Endothelial cell of umbilical vein (primary cell): ENCODE results near the gene RAB36. TPM values are rescaled to one million over a fixed set of nuclear protein-coding genes. Genes with fewer than 3 reads are reported as not detected.

Source experiments
- BruUV-seq: library from RNA; stranded (reverse); fragments of 400-500 nt; replicated peaks from 2 replicates; lab custom pipeline; 2021; lab: Mats Ljungman, UMichigan
- CTCF ChIA-PET: fragments of 300-600, 350-600 bp; sonication (Branson Sonifier 250); formaldehyde crosslinking; loops from one replicate; lab custom pipeline; 2021; ENCODE audit warnings: antibody characterized with exemption, inconsistent platforms; lab: Charles Lee
- POLR2A ChIA-PET: fragments of 300-600, 350-600 bp; sonication (Branson Sonifier 250); formaldehyde crosslinking; loops from one replicate; lab custom pipeline; 2021; ENCODE audit warnings: antibody characterized with exemption, inconsistent platforms; lab: Charles Lee
- DNase-seq: peaks from one replicate; pipeline ENCODE4 v3.0.0-alpha.2; 2011; ENCODE audit warnings: low read depth, low spot score
- FAIRE-seq: peaks from 2 replicates; lab custom pipeline; 2011; peaks lifted over from hg19 to GRCh38; lab: Jason Lieb, UNC
- H2AFZ ChIP-seq: 2 replicates; pipeline ENCODE4 v1.6.0; 2012; ENCODE audit warnings: low read depth, low read length, control low read depth, inconsistent platforms
- H3K27ac ChIP-seq: 2 replicates; pipeline ENCODE4 v1.5.1; 2011; ENCODE audit warnings: low read depth, mild to moderate bottlenecking, control low read depth, low read length, moderate library complexity; ENCODE audit not compliant: insufficient read depth
- H3K27me3 ChIP-seq, 2 experiments: 2 replicates each; pipeline versions ENCODE4 v1.6.0 to v1.6.1; 2011; ENCODE audit warnings: low read length in 2 of 2, mixed read lengths in 1 of 2; ENCODE audit not compliant: control insufficient read depth in 2 of 2, insufficient read depth in 2 of 2
- H3K36me3 ChIP-seq, 2 experiments: 2 replicates in 1 of 2; 3 replicates in 1 of 2; pipeline ENCODE4 v1.5.1; 2011; ENCODE audit warnings: low read length in 2 of 2, mild to moderate bottlenecking in 1 of 2, moderate library complexity in 1 of 2; ENCODE audit not compliant: control insufficient read depth in 2 of 2, insufficient read depth in 2 of 2; ENCODE audit errors: extremely low read depth in 1 of 2
- H3K4me1 ChIP-seq: 3 replicates; pipeline ENCODE4 v1.5.1; 2011; ENCODE audit warnings: mild to moderate bottlenecking, low read length; ENCODE audit not compliant: control insufficient read depth, insufficient read depth; ENCODE audit errors: extremely low read depth
- H3K4me2 ChIP-seq: 2 replicates; pipeline ENCODE4 v1.6.1; 2011; ENCODE audit warnings: low read length, control low read depth, mixed read lengths; ENCODE audit not compliant: insufficient read depth
- H3K4me3 ChIP-seq, 3 experiments: fragments of 200-600 bp in 1 of 3; sonication (generic), shearing (Covaris generic) in 1 of 3; replicated peaks in 1 of 3; 2 replicates each; pipeline ENCODE4 v1.5.1; 2011 to 2016; ENCODE audit warnings: control low read depth in 3 of 3, low read length in 3 of 3, mild to moderate bottlenecking in 2 of 3, inconsistent platforms in 1 of 3, low read depth in 1 of 3, moderate library complexity in 1 of 3; ENCODE audit not compliant: insufficient read depth in 1 of 3
- H3K79me2 ChIP-seq: 2 replicates; pipeline ENCODE4 v1.6.0; 2012; ENCODE audit warnings: low read length, inconsistent platforms; ENCODE audit not compliant: control insufficient read depth, insufficient read depth
- H3K9ac ChIP-seq: replicated peaks from 2 replicates; pipeline ENCODE3; 2011; ENCODE audit warnings: low read length, control low read depth; ENCODE audit not compliant: insufficient read depth; ENCODE audit errors: extremely low read depth
- H3K9me1 ChIP-seq: replicated peaks from 3 replicates; pipeline ENCODE4 v1.6.0; 2011; ENCODE audit warnings: mild to moderate bottlenecking, low read length; ENCODE audit not compliant: control insufficient read depth, insufficient read depth; ENCODE audit errors: extremely low read depth
- H3K9me3 ChIP-seq: replicated peaks from 2 replicates; pipeline ENCODE4 v1.5.1; 2012; ENCODE audit warnings: low read length, inconsistent platforms; ENCODE audit not compliant: control insufficient read depth, insufficient read depth
- H4K20me1 ChIP-seq: replicated peaks from 2 replicates; pipeline ENCODE3; 2011; ENCODE audit warnings: mild to moderate bottlenecking, low read length; ENCODE audit not compliant: control insufficient read depth, insufficient read depth; ENCODE audit errors: extremely low read depth
- CTCF ChIP-seq, 2 donors: IDR thresholded peaks; 1 replicate in 1 of 2; 2 replicates in 1 of 2; pipeline ENCODE4 v1.5.1; 2011; ENCODE audit warnings: low read length in 2 of 2, mild to moderate bottlenecking in 2 of 2, moderate library complexity in 2 of 2, control low read depth in 1 of 2, inconsistent platforms in 1 of 2, low read depth in 1 of 2; ENCODE audit not compliant: insufficient read depth in 1 of 2; ENCODE audit errors: extremely low read depth in 1 of 2
- EZH2 ChIP-seq: IDR thresholded peaks from 2 replicates; pipeline ENCODE4 v1.6.1; 2012; ENCODE audit warnings: borderline replicate concordance, low read depth, mild to moderate bottlenecking, moderate library complexity, low read length, inconsistent platforms; ENCODE audit not compliant: severe bottlenecking
- FOS ChIP-seq: IDR thresholded peaks from 2 replicates; pipeline ENCODE4 v1.6.1; 2011; ENCODE audit warnings: mild to moderate bottlenecking, low read length, moderate library complexity, borderline replicate concordance; ENCODE audit not compliant: insufficient read depth
- GATA2 ChIP-seq: IDR thresholded peaks from 2 replicates; pipeline ENCODE4 v1.7.0; 2011; ENCODE audit warnings: low read depth, mild to moderate bottlenecking, moderate library complexity, mixed read lengths, low read length; ENCODE audit not compliant: insufficient read length, insufficient read depth
- JUN ChIP-seq: IDR thresholded peaks from 2 replicates; pipeline ENCODE4 v1.6.1; 2011; ENCODE audit warnings: borderline replicate concordance, low read depth; ENCODE audit not compliant: insufficient read length, insufficient read depth
- MYC ChIP-seq: IDR thresholded peaks from one replicate; pipeline ENCODE4 v1.6.1; 2011; ENCODE audit warnings: mild to moderate bottlenecking, low read depth, low read length
- POLR2A ChIP-seq: IDR thresholded peaks from 2 replicates; pipeline ENCODE4 v1.6.1; 2012; ENCODE audit warnings: low read depth, mild to moderate bottlenecking, control low read depth, low read length
- POLR2AphosphoS5 ChIP-seq: IDR thresholded peaks from 2 replicates; pipeline ENCODE4 v1.6.1; 2012; ENCODE audit warnings: low read depth, mild to moderate bottlenecking, control low read depth, low read length, moderate library complexity; ENCODE audit not compliant: insufficient read depth
- dilution Hi-C: fragments of 300-500 bp; cut with MboI; formaldehyde crosslinking; loops from one replicate; pipeline ENCODE4 v1.15.0; 2019; ENCODE audit warnings: low sequenced_read_pairs; ENCODE audit not compliant: extremely low pct_ligation_motif_present
- intact Hi-C: fragments of 100-400 bp; cut with micrococcal nuclease; formaldehyde crosslinking; loops from one replicate; pipeline ENCODE4 v1.10.0; 2022
- polyA plus RNA-seq, 4 experiments: library from polyadenylated mRNA; depleted of rRNA in 3 of 4; stranded (reverse) in 3 of 4; unstranded in 1 of 4; fragments of >200 nt; gene quantifications; 2 replicates each; pipeline versions ENCODE4 v1.2.1 to v1.2.3, GENCODE V29; 2011 to 2012; ENCODE audit warnings: missing spikeins in 1 of 4
- total RNA-seq: library from RNA; stranded (reverse); gene quantifications from 2 replicates; pipeline ENCODE4 v1.2.3, GENCODE V29; 2021
- TF ChIP-seq, protein P1 (sequence below): IDR thresholded peaks from 2 replicates; pipeline ENCODE4 v1.6.1; 2011; ENCODE audit not compliant: insufficient read depth, insufficient read length

RAB36 gene
- total and polyA plus RNA-seq, 2 donors (not counting 3 experiments of a cell fraction or from before 2014, with no cell fraction given) = 2.7 to 3.1 TPM

- POLR2A ChIA-PET = no interaction called here
- H3K36me3 ChIP-seq = no peaks in the 10 kb centered on the region
- H3K4me2 ChIP-seq = no peak overlapping the region
- H2AFZ ChIP-seq = no peak overlapping the region
- no TSS peak for BruUV-seq
- H3K9me3 ChIP-seq = no peaks in the 10 kb centered on the region
- dilution Hi-C loops (no loop called here), intact Hi-C loops (no loop called here)
- H3K9me1 ChIP-seq = no peaks in the 10 kb centered on the region
- TF ChIP-seq GATA2 (no peak), FOS (no peak), MYC (no peak), POLR2AphosphoS5 (no peak), POLR2A (no peak), EZH2 (no peak), JUN (no peak), CTCF (IDR thresholded peaks at IDR 0.05; ENCODE audit: extremely low read depth in 1 of 2, insufficient read depth in 1 of 2, low read depth in 1 of 2, low read length in 2 of 2) (no peak)
- TF ChIP-seq, protein P1, sequence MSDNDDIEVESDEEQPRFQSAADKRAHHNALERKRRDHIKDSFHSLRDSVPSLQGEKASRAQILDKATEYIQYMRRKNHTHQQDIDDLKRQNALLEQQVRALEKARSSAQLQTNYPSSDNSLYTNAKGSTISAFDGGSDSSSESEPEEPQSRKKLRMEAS = no peak
- CTCF ChIA-PET = interaction anchor here (0.9 to 2.9 kb wide), 7 partner anchors 10 to 248 kb away, joined by 3 to 8 read pairs (median 5); no protein-coding TSS in a partner anchor
- no peak for DNase-seq
- H4K20me1 ChIP-seq = no peaks in the 10 kb centered on the region
- no peak overlapping the region for H3K27ac ChIP-seq
- peak; percentile 69 for FAIRE-seq
- H3K27me3 ChIP-seq = no peaks in the 10 kb centered on the region
- no peaks in the 10 kb centered on the region for H3K79me2 ChIP-seq
- H3K4me1 ChIP-seq = peaks cover 3% of the 10 kb centered on the region
- no peak overlapping the region for H3K9ac ChIP-seq
- no peak overlapping the region for H3K4me3 ChIP-seq
These were observed 7.2 kb upstream of the RAB36 start for GRCh38 chr22:23137905-23138561.
